Fibroblast of the conjunctiva (primary cell): ENCODE data around the gene CEP250.
A peak's percentile ranks its signal among the peaks of the same experiment; 100 is the strongest.

Experiments
- DNase-seq: peaks from one replicate; pipeline ENCODE4 v3.0.0-alpha.2; 2010; ENCODE audit warnings: low read depth

The CEP250 gene

DNA sequence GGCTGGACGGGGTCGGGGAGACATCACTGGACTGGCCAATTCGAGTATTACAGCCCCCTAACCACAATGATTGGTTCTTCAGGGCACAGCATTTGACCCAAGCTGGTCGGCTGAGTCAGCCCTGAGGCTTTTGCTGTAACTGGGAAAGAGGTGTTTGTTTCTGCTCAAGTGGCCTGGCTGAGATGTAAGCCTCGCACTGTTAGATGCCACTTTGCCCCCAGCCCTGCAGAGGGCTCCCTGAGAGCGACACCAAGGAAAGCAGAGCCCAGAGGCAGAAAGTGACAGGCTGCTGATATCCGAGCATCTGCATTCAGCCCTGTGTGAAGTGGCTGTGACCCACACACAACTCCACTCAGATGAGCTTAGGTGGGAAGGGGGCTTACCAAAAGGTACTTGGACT lies 105.9 kb downstream of the CEP250 start:
- peak; percentile 12 for DNase-seq

DNA sequence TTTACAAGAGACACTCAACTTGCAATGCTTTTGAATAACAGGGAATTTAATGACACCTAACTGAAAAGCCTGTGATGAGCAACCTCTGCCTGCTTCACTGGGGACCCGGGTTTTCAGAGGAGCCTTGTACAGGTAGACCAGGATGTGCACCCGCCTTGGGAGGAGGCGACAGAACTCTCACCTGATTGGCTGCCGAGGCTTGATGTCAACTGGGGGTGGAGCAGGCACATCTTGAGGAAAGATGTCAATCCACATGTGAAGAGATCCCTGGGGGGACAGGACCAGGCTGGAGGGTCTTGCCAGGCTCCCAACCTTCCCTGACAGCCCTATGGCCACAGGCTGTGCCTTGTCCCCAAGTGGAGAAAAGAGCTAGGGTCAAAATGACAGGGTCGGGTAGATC lies 106.3 kb downstream of the CEP250 start:
- no peak for DNase-seq

- DNase-seq: no peak
Observed at GRCh38 chr20:35562541-35563110, 107.2 kb downstream of the CEP250 start.

DNA sequence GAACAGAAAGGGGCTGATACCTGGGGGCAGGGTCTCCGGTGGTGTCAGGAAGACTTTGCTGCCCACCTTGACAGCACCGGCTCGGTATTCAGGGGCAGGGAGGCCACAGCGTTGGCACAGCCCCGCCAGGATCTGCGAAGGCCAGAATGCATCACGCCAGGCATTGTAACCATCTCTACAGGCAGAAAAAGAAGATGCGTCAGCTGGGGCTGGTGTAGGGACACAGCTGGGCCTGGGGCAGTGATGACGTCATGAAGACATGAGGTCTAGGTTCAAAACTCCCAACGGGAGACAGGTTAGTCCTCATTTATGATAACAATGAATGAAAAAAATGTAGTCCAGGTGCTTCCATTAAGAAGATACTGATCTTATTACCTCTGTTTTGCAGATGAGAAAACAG lies 108.4 kb downstream of the CEP250 start:
- no peak for DNase-seq

- no peak for DNase-seq
Observed at GRCh38 chr20:35564905-35565304, 109.5 kb downstream of the CEP250 start.

- DNase-seq: no peak
Observed at GRCh38 chr20:35568645-35569044, 113.2 kb downstream of the CEP250 start.
